ENCODE measurements around the gene ATCAY. TPM values are rescaled to one million over a fixed set of nuclear protein-coding genes. Genes with fewer than 3 reads are reported as not detected.

ATCAY gene
- total and polyA plus RNA-seq, 2 of the 13 experiments (the other 11 are each of a cell fraction or from before 2014, with no cell fraction given) = not detected

DNA sequence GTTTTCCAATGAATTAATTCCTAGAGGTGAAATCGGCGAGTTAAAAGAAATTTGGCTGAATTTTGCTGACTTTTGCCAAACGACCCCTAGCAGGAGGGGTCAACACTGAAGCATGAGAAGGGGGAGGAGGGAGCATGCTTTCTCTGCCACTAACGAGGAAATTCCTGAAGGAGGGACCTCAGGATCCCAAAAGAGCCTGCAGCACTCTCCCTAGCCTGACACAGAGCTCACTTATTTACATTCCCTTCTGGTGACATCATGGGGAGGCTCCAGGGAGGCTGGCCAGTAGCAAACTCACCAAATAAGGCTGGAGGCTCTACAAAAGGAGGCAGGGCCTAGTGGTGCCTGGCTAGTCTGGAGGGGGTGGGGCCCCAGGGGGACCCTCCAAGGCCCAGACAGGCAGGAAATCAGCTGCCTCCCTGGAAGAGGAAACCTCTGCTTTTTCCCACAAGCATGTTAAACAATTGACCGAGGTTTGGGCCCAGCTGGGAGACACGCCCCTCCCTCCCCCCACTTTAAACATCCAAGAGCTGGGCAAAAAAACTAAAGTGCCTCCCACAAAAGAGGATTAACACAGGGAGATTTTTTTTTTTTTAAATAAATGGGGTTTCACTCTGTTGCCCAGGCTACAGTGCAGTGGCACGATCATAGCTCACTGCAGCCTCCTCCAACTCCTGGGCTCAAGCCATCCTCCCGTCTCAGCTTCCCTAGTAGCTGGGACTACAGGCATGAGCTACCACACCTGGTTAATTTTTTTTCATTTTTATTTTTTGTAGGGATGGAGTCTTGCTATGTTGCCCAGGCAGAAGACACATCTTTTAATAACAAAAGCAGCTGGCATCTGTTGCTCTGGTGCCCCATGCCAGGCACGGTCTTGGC lies 88.3 kb downstream of the ATCAY start (continued):
- TF ChIP-seq SKIL (CRISPR knock-in tag; IDR thresholded peaks at IDR 0.05; ENCODE audit: borderline replicate concordance) (no peak), ARNT (IDR thresholded peaks at IDR 0.05) (no peak), JUND (CRISPR knock-in tag; IDR thresholded peaks at IDR 0.05) (peak; percentile 98), ZNF616 (CRISPR knock-in tag; IDR thresholded peaks at IDR 0.05; ENCODE audit: low read depth) (no peak), ZNF362 (CRISPR knock-in tag; IDR thresholded peaks at IDR 0.05; ENCODE audit: borderline replicate concordance) (no peak), MEIS2 (CRISPR knock-in tag; IDR thresholded peaks at IDR 0.05) (no peak), HNRNPLL (IDR thresholded peaks at IDR 0.05; ENCODE audit: low read depth, low read length, poor library complexity, severe bottlenecking) (no peak), RBM39 (IDR thresholded peaks at IDR 0.05; ENCODE audit: low read depth, low read length, poor library complexity, severe bottlenecking) (no peak), PRMT3 (CRISPR knock-in tag; IDR thresholded peaks at IDR 0.05; ENCODE audit: borderline replicate concordance, low read depth) (no peak), ARNT2 (CRISPR knock-in tag; IDR thresholded peaks at IDR 0.05; ENCODE audit: low read depth) (no peak), NFE2L2 (IDR thresholded peaks at IDR 0.05; ENCODE audit: low read length) (no peak), ATF7-NPFF (CRISPR knock-in tag; IDR thresholded peaks at IDR 0.05; ENCODE audit: low read depth) (no peak), RCOR2 (CRISPR knock-in tag; IDR thresholded peaks at IDR 0.05) (peak; percentile 55), KMT2B (CRISPR knock-in tag; IDR thresholded peaks at IDR 0.05) (peak; percentile 41; the same call in 1 of the 2 replicates), MLLT10 (CRISPR knock-in tag; IDR thresholded peaks at IDR 0.05) (no peak), KDM1A (CRISPR knock-in tag; IDR thresholded peaks at IDR 0.05) (no peak)
- TF ChIP-seq, protein P1, sequence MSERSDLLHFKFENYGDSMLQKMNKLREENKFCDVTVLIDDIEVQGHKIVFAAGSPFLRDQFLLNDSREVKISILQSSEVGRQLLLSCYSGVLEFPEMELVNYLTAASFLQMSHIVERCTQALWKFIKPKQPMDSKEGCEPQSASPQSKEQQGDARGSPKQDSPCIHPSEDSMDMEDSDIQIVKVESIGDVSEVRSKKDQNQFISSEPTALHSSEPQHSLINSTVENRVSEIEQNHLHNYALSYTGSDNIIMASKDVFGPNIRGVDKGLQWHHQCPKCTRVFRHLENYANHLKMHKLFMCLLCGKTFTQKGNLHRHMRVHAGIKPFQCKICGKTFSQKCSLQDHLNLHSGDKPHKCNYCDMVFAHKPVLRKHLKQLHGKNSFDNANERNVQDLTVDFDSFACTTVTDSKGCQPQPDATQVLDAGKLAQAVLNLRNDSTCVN (CRISPR knock-in tag; IDR thresholded peaks at IDR 0.05; ENCODE audit: borderline replicate concordance) = no peak
- TF ChIP-seq, protein P2, sequence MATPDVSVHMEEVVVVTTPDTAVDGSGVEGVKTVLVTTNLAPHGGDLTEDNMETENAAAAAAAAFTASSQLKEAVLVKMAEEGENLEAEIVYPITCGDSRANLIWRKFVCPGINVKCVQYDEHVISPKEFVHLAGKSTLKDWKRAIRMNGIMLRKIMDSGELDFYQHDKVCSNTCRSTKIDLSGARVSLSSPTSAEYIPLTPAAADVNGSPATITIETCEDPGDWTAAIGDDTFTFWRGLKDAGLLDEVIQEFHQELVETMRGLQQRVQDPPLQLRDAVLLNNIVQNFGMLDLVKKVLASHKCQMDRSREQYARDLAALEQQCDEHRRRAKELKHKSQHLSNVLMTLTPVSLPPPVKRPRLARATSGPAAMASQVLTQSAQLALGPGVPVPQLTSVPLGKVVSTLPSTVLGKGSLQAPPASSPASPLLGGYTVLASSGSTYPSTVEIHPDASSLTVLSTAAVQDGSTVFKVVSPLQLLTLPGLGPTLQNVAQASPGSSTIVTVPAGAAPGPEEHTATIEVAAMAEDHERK (CRISPR knock-in tag; IDR thresholded peaks at IDR 0.05; ENCODE audit: low read depth) = no peak
- TF ChIP-seq, protein P3, sequence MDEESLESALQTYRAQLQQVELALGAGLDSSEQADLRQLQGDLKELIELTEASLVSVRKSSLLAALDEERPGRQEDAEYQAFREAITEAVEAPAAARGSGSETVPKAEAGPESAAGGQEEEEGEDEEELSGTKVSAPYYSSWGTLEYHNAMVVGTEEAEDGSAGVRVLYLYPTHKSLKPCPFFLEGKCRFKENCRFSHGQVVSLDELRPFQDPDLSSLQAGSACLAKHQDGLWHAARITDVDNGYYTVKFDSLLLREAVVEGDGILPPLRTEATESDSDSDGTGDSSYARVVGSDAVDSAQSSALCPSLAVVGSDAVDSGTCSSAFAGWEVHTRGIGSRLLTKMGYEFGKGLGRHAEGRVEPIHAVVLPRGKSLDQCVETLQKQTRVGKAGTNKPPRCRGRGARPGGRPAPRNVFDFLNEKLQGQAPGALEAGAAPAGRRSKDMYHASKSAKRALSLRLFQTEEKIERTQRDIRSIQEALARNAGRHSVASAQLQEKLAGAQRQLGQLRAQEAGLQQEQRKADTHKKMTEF (CRISPR knock-in tag; IDR thresholded peaks at IDR 0.05) = no peak
- TF ChIP-seq, protein P4, sequence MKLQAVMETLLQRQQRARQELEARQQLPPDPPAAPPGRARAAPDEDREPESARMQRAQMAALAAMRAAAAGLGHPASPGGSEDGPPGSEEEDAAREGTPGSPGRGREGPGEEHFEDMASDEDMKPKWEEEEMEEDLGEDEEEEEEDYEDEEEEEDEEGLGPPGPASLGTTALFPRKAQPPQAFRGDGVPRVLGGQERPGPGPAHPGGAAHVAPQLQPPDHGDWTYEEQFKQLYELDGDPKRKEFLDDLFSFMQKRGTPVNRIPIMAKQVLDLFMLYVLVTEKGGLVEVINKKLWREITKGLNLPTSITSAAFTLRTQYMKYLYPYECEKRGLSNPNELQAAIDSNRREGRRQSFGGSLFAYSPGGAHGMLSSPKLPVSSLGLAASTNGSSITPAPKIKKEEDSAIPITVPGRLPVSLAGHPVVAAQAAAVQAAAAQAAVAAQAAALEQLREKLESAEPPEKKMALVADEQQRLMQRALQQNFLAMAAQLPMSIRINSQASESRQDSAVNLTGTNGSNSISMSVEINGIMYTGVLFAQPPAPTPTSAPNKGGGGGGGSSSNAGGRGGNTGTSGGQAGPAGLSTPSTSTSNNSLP (IDR thresholded peaks at IDR 0.05; ENCODE audit: low read depth, low read length) = peak; percentile 31; the same call in 1 of the 2 replicates
